HG02571 (cell line): Measurements from ENCODE around the gene P4HB.
"Not testable (repeated sequence)": the region's sequence is repeated elsewhere in the genome, so short reads cannot be mapped to it uniquely, and the experiment has no call there.

Experiments used
- ATAC-seq: cut with Tn5 transposase; IDR thresholded peaks from one replicate; pipeline ENCODE4 v1.9.1; 2021; ENCODE audit warnings: mild to moderate bottlenecking, moderate library complexity; ENCODE audit not compliant: unreplicated experiment

Gene P4HB

DNA sequence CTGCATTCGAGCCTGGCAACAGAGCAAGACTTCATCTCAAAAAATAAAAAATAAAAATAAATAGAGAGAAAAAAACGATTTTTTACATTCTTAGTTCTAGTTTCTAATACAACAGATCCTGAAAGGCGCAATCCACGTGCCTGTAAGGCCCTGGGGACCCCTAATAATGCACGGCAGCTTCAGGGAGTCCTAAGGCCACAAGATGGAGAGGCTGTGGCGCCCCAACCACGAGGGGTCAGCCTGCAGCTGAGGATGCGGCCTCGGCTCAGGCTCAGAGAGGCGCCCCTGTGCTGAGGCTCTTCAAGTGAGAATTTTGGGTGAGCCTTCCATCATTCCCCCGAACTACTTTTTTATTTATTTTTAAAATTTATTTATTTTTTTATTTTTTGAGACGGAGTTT is 10.9 kb downstream of the P4HB start:
- ATAC-seq: no peak

DNA sequence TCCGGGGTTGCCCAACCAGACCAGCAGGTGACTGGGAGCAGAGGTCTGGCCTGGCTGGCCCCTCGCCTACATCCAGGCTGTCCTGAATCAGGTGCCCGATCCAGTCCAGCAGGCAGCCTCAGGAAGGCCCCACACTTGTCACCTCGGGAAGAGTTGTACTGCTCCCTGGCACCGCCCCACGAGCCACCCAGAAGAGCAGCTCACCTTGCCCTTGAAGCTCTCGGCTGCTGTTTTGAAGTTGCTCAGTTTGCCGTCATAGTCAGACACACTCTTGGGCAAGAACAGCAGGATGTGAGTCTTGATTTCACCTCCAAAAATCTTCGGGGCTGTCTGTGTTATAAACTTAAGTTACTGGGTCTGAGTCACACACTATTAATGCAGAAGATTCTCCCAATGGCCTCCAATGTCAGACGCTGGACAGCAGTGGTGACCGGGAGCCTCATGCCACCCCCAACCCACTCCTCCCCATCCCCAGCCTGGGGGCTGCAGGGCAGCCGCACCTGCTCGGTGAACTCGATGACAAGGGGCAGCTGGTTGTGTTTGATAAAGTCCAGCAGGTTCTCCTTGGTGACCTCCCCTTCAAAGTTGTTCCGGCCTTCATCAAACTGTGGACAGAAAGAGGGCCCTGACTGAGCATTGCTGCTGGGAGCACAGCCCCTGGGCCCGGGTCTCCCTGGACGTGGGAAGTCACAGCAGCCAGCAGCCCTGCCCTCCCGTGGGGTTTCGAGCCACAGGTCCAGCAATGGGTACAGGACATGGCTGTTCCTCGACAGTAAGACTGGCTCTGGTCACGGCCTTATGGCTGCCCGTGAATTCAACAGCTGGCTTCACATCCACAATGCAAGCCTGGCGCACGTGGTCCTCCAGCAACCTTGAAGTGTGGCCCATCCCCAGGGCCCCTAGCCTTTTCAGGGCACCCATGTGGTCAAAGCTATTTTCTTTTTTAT is 13.3 kb downstream of the P4HB start:
- ATAC-seq: no peak

DNA sequence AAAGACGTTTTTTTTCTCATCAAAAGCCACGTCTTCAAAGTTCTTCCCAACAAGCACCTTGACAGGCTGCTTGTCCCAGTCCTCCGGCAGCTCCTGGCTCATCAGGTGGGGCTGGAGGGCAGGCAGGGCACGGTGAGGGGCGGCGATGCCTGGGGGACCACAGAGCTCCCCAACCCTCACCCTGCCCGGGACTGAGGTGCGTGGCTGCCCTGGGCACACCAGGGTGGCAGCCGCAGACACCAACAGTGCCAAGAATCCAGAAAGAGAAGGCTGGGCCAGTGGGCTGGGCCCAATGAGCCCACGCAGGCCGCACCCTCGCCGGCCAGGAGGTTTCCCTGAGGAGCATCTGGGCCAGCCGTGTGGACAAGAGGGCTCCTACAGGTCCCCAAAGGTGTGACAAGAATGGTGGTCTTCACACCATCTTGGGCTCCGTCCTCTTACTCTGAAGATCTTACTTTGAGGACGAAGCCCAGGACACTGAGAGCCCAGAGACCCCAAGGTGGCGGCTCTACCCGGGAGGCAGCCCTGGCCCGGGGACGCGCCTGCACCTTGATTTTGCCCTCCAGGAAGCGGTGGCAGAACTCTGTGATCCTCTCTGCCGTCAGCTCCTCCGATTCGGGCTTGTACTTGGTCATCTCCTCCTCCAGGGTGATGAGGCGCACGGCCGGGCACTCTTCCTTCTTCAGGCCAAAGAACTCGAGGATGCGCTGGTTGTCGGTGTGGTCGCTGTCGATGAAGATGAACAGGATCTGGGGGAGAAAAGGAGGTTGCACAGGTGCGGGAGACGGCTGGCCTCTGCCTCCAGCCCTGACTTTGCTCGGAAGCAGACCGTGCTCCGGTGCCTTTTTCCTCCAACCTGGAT is 14.2 kb downstream of the P4HB start:
- ATAC-seq: no peak

GRCh38 chr17:81845361-81845760 is 15.0 kb downstream of the P4HB start:
- ATAC-seq: no peak

DNA sequence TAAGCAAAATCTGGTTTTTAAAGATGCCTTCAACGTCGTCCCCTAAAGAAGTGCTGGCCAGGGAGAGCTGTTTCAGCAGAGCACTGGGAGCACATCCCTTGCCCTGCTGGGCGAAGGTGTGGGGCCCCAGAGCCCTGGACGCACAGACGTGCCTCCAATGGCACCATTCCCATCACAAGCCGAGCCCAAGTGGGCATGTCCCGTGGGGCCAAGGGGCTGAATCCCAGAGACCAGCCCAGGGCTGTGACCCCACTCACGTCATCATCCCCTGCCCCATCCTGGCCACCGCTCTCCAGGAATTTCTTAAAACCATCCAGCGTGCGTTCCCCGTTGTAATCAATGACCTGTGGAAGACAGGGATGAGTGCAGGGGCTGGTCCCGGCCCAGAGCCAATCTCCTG is 15.4 kb downstream of the P4HB start:
- ATAC-seq: no peak

DNA sequence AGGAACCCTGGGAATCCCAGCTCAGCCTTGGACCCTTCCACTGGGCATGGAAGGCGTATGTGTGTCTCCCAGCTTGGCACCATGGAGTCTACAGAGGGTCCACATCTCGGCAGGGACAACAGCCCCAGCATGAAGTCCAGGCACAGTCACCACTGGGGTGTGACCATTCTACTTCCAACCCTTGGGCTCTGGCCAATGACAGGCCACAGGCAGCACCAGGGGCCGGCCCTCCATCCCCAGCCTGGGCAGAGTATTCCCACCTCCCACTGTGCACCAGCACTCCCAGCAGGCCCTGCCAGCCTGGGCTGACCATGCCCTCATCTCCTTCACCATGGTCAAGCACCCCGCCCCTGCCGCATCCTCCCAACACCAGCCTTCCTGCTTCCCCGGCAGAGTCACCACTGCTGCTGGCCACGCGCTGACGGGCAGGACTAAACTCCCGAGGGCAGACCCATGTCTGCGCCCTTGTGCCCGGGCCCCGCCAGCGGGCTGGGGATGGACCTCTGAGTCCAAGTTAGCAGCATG is 15.9 kb downstream of the P4HB start:
- no peak for ATAC-seq

DNA sequence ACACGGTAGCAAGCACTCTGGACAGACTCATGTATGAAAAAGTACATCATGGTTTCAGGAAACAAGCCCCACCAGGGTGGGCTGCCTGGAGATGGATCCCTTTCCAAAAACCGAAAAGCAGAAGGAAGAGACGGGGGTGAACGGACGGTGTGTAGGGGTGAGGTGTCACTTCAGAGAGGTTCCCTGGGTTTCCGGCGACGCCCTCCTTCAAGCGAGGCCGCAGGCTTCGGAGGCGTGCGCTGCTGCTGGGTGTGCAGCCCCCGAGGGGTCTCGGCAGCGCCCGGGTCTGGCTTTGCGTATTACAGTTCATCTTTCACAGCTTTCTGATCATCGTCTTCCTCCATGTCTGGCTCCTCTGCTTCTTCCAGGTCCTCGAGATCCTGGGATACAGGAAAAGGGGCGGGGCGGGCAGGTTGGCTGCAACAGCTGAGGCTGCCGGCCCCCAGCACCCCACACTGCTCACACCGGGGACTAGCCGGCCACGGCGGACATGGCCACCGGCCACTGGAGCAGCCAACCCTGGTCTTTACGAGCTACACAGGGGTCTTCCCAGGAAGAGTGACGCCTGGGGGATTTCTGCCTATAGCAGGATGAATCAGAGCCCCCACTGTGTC is 16.5 kb downstream of the P4HB start:
- no peak for ATAC-seq

- ATAC-seq: no peak
These were observed 17.4 kb downstream of the P4HB start for GRCh38 chr17:81842725-81843504.

GRCh38 chr17:81842378-81842724 is 18.0 kb downstream of the P4HB start:
- no peak for ATAC-seq

DNA sequence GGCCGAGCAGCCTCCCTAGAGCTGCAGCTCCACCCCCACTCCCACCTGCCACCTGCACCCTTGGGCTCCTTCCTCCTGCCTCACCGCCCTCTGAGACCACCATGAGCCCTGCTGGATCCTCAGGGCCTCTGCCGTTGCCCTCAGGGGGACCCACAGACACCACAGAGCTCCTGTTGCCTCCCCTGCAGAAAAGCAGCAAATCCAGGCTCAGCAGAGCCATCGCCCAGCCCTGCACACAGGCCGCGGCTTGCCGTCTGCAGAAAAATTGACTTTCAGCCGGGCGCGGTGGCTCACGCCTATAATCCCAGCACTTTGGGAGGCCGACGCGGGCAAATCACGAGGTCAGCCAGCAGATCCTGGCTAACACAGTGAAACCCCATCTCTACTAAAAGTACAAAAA is 18.5 kb downstream of the P4HB start:
- no peak for ATAC-seq

GRCh38 chr17:81840826-81841778 is 19.2 kb downstream of the P4HB start:
- no peak for ATAC-seq

DNA sequence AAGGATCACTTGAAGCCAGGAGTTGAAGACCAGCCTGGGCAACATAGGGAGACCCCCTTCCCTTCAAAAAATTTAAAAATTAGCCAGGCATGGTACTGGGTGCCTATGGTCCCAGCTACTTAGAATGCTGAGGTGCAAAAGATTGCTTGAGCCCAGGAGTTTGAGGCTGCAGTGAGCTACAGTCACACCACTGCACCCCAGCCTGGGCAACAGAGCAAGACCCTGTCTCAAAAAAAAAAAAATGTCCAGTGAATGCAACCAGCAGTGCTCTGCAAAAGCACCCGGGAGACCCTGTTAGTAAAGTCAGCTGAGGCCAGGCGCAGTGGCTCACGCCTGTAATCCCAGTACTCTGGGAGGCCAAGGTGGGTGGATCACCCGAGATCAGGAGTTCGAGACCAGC is 20.3 kb downstream of the P4HB start:
- not testable (repeated sequence) for ATAC-seq

DNA sequence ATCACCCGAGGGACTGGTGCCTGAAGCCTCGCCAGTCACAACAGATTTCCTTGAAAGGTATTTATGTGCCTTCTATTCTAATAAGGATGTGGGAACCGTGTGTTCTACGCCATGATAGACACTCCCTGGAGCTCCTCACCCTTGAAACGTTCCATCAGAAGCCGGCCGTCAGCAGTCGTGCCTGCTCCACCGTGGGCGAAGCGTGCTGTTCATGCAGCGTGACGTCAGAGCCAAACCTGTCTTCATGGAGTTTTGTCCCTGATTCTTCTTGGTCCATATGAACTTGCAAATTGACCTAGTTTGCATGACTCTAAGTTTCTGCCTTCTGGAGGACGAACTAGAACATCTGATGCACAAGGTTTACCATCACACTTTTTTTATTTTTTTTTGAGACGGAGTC is 21.0 kb downstream of the P4HB start:
- ATAC-seq: no peak

GRCh38 chr17:81838753-81839255 is 21.5 kb downstream of the P4HB start:
- ATAC-seq: no peak

GRCh38 chr17:81837641-81838040 is 22.7 kb downstream of the P4HB start:
- ATAC-seq: no peak

GRCh38 chr17:81834831-81835267 is 25.5 kb downstream of the P4HB start, which contains the start of gene PPP1R27:
Gene PPP1R27, minus strand, starts transcription at chr17:81835050. Its CDS starts 97 bp downstream, at chr17:81834953.
- ATAC-seq: no peak

GRCh38 chr17:81833921-81834830 is 26.2 kb downstream of the P4HB start:
- ATAC-seq: no peak
